Posterior cingulate gyrus (tissue), 11 donors: ENCODE data around the gene ALOX5.
"Not testable (repeated sequence)": the region's sequence is repeated elsewhere in the genome, so short reads cannot be mapped to it uniquely, and the experiment has no call there.

Source experiments
- DNase-seq, 10 donors: peaks; one replicate each; pipeline versions ENCODE4 v3.0.0 to v3.0.0-alpha.2; 2020 to 2021; ENCODE audit warnings: mixed read lengths in 3 of 10
- intact Hi-C: fragments of 100-400 bp; cut with DNase I; formaldehyde crosslinking; loops from one replicate; pipeline ENCODE4 v1.15.1; 2023

The ALOX5 gene

DNA sequence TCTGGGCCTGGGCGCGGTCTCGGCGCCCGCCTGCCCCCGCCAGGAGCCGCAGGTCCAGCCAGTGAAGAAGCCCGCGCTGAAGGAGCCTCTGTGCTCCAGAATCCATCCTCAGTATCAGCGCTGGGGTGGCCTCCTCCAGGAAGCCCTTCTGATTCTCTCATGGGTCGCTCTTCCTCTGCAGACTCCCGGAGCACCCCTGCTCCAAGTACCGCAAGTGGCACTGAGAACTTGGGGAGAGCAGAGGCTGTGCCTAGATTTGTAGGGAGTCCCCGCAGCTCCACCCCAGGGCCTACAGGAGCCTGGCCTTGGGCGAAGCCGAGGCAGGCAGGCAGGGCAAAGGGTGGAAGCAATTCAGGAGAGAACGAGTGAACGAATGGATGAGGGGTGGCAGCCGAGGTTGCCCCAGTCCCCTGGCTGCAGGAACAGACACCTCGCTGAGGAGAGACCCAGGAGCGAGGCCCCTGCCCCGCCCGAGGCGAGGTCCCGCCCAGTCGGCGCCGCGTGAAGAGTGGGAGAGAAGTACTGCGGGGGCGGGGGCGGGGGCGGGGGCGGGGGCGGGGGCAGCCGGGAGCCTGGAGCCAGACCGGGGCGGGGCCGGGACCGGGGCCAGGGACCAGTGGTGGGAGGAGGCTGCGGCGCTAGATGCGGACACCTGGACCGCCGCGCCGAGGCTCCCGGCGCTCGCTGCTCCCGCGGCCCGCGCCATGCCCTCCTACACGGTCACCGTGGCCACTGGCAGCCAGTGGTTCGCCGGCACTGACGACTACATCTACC, at the start of gene ALOX5:
Gene ALOX5 (plus strand): TSS at position 641 of the 774 bp plus-strand sequence. CDS start 64 bp downstream, at position 705.
- DNase-seq: peak in 5 of 10 donors; percentile 31 to 90 (median 77)
- intact Hi-C loops: no loop called here

DNA sequence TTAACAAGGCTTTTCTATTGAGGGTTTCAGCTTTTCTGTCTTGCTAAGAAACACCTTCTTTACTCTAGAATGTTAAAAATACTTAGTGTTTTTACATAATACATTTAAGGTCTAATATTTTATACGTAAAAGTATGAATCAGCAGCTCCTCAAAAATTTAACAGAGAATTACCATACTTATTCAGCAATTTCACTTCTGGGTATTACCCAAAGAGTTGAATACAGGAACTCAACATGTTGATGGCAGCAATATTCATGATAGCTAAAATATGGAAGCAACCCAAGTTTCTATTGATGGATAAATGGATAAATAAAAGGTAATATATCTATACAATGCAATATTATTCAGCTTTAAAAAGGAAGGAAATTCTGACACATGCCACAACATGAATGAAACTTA, 48.9 kb upstream of the ALOX5 start:
- no peak for DNase-seq
- intact Hi-C loops: no loop called here

DNA sequence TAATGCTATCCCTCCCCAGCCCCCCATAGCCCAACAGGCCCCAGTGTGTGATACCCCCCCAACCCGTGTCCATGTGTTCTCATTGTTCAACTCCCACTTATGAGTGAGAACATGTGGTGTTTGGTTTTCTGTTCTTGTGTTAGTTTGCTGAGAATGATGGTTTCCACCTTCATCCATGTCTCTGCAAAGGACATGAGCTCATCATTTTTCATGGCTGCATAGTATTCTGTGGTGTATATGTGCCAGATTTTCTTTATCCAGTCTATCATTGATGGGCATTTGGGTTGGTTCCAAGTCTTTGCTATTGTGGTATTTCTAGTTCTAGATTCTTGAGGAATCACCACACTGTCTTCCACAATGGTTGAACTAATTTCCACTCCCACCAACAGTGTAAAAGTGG, 47.2 kb upstream of the ALOX5 start:
- DNase-seq, intact Hi-C loops: not testable (repeated sequence)

DNA sequence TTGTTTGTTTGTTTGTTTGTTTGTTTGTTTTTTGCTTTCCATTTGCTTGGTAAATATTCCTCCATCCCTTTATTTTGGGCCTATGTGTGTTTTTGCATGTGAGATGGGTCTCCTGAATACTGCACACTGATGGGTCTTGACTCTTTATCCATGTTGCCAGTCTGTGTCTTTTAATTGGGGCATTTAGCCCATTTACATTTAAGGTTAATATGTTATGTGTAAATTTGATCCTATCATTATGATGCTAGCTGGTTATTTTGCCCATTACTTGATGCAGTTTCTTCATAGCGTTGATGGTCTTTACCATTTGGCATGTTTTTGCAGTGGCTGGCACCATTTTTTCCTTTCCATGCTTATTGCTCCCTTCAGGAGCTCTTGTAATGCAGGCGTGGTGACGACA, 42.2 kb upstream of the ALOX5 start:
- intact Hi-C loops: not testable (repeated sequence)

DNA sequence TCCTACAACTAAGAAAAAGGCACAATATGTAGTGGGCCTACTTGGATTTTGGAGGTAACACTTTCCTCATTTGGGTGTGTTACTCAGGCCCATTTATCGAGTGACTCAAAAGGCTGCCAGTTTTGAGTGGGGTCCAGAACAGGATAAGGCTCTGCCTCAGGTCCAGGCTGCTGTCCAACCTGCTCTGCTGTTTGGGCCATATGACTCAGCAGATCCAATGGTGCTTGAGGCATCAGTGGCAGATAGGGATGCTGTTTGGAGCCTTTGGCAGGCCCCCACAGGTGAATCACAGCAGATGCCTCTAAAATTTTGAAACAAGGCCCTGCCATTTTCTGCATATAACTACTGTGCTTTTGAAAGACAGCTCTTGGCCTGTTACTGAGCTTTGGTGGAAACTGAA, 34.1 kb upstream of the ALOX5 start:
- no peak for DNase-seq
- intact Hi-C loops: no loop called here

More for the DNA sequence above, 42.2 kb upstream of the ALOX5 start:
- DNase-seq: not testable (repeated sequence)

DNA sequence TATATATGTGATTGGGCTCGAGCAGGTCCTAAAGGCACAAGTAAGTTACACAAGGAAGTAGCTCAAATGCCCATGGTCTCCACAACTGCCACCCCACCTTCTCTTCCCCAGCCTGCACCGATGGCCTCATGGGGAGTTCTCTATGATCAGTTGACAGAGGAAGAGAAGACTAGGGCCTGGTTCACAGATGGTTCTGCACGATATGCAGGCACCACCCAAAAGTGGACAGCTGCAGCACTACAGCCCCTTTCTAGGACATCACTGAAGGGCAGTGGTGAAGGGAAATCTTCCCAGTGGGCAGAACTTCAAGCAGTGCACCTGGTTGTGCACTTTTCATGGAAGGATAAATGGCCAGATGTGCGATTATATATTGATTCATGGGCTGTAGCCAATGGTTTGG, 33.6 kb upstream of the ALOX5 start:
- intact Hi-C loops, DNase-seq: not testable (repeated sequence)

DNA sequence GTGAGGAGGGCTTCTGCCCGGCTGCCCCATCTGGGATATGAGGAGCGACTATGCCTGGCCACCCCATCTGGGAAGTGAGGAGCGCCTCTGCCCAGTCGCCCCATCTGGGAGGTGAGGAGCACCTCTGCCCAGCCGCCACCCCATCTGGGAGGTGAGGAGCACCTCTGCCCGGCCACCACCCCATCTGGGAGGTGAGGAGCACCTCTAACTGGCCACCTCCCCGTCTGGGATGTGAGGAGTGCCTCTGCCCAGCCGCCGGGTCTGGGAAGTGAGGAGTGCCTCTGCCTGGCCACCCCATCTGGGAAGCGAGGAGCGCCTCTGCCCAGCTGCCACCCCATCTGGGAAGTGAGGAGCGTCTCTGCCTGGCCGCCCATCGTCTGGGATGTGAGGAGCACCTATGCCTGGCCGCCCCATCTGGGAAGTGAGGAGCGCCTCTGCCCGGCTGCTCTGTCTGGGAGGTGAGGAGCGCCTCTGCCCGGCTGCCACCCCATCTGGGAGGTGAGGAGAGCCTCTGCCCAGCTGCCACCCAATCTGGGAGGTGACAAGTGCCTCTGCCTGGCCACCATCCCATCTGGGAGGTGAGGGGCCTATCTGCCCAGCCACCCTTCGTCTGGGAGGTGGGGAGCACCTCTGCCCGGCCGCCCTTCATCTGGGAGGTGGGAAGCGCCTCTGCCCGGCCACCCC, 27.2 kb upstream of the ALOX5 start:
- DNase-seq: peak in 2 of 10 donors; percentile 70 to 83
- intact Hi-C loops: not testable (repeated sequence)

DNA sequence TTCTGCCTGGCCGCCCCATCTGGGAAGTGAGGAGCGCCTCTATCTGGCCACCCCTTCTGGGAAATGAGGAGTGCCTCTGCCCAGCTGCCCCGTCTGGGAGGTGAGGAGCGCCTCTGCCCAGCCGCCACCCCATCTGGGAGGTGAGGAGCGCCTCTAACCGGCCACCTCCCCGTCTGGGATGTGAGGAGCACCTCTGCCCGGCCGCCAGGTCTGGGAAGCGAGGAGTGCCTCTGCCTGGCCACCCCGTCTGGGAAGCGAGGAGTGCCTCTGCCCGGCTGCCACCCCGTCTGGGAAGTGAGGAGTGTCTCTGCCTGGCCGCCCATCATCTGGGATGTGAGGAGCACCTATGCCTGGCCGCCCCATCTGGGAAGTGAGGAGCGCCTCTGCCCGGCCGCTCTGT, 26.6 kb upstream of the ALOX5 start:
- intact Hi-C loops: not testable (repeated sequence)
- peak in 1 of 10 donors; percentile 76 for DNase-seq

DNA sequence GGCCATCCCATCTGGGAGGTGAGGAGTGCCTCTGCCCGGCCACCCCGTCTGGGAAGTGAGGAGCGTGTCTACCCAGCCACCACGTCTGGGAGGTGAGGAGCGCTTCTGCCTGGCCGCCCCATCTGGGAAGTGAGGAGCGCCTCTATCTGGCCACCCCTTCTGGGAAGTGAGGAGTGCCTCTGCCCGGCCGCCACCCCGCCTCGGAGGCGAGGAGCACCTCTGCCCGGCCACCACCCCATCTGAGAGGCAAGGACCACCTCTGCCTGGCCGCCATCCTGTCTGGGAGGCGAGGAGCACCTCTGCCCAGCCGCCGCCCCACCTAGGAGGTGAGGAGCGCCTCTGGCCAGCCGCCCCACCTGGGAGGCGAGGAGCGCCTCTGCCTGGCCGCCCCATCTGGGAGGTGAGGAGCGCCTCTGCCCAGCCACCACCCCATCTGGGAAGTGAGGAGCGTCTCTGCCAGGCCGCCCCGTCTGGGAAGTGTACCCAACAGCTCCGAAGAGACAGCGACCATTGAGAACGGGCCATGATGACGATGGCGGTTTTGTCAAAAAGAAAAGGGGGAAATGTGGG, 25.7 kb upstream of the ALOX5 start:
- intact Hi-C loops: not testable (repeated sequence)
- peak in 2 of 10 donors; percentile 81 for DNase-seq

DNA sequence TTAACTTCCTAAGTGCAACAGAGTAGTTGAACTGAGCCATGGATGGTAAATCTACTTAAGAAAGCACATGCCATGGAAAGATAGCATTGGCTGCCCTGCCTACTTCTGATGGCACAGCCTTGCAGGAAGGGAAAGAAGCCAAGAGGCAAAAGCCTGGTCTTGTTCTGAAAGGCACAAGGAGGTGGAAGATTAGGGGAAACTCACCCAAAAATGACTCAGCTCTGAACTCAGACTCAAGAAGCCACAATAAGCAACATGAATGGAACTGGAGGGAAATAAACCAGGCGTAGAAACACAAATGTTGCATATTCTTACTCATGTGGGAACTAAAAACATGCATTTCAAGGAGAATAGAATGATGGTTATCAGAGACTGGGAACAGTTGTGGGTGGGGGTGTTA, 20.8 kb upstream of the ALOX5 start:
- intact Hi-C loops: no loop called here
- DNase-seq: no peak

DNA sequence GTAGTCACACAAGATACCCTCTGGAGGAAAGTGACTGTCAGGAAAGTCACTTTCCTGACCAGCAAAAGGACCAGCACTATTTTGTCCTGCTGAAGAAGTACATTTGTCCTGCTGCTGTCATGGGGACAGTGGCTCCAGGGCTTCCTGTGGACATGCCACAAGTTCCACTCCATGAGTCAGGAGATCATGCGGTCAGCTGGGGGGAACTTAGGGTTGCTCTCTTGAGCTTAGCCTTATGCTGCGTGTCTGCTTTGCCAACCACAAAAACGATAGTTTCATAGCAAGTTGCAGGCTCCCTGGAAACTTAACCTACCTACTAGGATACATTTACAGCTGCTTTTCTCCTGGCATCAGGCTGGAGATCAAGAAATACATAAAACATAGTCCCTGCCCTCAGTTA, 19.8 kb upstream of the ALOX5 start:
- peak in 2 of 10 donors; percentile 35 to 85 for DNase-seq
- intact Hi-C loops: no loop called here

DNA sequence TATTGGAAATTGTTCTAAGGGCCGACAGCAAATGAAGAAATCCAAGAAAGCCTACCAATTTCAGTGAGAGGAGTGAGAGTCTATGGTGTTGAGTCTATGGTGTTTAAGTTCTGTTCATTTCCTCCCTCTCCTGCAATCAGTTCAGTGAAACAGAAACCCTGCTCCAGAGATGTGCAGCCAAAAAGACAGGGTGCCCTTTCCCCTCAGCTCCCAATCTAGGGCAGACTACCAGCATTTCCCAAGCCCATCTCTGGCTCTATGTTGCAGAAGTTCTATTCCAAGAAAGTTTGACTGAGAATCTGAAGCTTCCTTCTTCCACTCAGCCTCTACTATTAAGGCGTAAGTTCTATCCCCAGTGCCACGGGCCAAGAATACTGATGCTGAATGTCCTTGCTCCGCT, 18.5 kb upstream of the ALOX5 start:
- no peak for DNase-seq
- intact Hi-C loops: no loop called here

DNA sequence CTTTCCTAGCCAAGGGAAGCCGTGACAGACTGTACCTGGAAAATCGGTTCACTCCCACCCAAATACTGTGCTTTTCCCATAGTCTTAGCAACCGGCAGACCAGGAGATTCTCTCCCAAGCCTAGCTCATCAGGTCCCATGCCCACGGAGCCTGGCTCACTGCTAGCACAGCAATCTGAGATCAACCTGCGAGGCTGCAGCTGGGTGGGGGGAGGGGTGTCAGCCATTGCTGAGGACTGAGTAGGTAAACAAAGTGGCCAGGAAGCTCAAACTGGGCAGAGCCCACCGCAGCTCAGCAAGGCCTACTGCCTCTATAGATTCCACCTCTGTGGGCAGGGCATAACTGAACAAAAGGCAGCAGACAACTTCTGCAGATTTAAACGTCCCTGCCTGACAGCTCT, 15.1 kb upstream of the ALOX5 start:
- DNase-seq, intact Hi-C loops: not testable (repeated sequence)

DNA sequence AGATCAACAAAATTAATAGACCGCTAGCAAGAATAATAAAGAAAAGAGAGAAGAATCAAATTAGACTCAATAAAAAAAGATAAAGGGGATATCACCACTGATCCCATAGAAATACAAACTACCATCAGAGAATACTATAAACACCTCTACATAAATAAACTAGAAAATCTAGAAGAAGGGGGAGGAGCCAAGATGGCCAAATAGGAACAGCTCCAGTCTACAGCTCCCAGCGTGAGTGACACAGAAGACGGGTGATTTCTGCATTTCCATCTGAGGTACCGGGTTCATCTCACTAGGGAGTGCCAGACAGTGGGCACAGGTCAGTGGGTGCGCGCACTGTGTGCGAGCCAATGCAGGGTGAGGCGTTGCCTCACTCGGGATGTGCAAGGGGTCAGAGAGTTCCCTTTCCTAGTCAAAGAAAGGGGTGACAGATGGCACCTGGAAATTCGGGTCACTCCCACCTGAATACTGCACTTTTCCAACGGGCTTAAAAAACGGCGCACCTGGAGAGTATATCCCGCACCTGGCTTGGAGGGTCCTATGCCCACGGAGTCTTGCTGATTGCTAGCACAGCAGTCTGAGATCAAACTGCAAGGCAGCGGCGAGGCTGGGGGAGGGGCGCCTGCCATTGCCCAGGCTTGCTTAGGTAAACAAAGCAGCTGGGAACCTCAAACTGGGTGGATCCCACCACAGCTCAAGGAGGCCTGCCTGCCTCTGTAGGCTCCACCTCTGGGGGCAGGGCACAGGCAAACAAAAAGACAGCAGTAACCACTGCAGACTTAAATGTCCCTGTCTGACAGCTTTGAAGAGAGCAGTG, 11.8 kb upstream of the ALOX5 start:
- DNase-seq, intact Hi-C loops: not testable (repeated sequence)

DNA sequence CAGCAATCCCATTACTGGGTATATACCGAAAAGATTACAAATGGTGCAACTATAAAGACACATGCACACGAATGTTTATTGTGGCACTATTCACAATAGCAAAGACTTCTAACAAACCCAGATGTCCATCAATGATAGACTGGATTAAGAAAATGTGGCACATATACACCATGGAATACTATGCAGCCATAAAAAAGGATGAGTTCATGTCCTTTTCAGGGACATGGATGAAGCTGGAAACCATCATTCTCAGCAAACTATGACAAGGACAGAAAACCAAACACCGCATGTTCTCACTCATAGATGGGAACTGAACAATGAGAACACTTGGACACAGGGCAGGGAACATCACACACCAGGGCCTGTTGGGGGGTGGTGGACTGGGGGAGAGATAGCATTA, 6.4 kb upstream of the ALOX5 start:
- intact Hi-C loops, DNase-seq: not testable (repeated sequence)

DNA sequence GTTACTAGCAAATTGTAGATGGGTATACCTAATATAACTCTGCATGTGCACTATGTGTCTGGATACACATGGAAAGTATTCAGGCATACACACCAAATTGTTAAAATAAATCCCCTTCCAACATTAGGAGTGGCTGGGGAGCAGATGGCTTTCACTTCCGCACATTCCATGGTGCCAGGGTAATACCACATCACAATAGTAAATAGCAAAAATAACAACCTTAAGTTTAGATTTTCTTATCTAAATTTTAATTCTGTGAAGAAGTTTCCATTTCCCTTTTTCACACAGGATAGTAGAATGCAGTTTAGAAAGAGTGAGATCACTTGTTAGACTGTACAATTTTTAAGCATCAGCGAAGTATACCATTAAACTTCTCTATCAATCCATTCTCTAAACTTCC, 5.8 kb upstream of the ALOX5 start:
- intact Hi-C loops: no loop called here
- no peak for DNase-seq

DNA sequence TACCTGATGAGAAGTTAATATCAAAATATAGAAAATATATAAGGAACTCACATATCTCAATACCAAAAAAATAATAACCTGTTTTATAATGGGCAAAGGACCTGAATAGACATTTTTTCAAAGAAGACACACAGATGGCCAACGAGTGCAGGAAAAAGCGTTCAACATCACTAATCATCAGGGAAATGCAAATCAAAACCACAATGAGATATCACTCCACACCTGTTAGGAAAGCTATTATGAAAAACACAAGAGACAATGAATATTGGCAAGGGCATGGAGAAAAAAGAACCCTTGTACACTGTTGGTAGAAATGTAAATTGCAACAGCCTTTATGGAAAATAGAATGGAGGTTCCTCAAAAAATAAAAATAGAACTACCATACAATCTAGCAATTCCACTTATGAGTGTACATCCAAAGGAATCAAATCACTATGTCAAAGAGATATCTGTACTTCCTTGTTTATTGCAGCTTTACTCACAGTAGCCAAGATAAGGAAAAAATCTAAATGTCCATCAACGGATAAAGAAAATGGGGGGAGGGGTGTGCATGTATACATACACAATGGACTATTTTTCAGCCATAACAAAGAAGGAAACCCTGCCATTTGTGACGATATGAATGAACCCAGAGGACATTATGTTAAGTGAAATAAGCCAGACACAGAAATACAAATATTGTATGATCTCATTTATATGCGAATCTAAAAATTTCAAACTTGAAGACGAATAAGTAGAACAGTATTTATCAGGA, 3.6 kb upstream of the ALOX5 start:
- DNase-seq: no peak
- intact Hi-C loops: no loop called here

DNA sequence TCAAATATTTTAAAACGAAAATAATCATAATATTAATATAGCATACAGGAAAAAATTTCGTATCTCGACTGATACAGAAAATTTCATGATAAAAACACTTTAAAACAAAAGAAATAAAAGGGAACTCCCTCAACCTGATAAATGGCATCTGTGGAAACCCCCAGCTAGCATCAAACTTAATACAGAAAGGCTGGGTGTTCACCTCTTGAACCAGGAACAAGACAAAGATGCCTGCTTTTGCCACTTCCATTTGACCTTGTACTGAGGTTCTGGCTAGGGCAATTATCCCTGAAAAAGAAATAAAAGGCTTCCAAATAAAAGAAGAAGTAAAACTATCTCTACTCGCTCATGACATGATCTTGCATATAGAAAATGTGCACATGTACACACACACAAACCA, 2.5 kb upstream of the ALOX5 start:
- intact Hi-C loops: no loop called here
- no peak for DNase-seq

DNA sequence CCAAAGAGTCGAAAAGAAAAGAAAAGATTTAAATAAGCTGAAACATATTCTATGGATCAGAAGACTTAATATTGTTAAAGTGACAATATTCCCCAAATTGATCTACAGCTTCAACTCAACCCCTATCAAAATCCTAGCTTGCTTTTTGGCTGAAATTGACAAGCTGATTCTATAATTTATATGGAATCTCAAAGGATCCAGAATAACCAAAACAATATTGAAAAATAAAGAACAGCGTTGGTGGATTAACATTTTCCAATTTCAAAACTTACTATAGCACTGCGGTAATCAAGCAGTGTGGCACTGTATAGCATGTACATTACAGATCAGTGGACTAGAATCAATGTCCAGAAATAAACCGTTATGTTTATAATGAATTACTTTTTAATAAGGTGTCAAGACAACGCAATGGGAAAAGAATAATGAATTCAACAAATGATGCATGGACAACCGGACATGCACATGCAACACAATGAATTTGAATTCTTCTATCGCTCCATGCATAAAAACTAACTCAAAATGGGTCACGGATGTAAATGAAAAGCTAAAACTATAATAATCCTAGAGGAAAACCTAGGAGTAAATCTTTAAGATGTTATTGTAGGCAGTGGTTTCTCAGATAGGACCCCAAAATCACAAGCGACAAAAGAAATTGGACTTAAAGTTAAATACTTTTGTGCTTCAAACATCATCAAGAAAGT, 1.6 kb upstream of the ALOX5 start:
- intact Hi-C loops: no loop called here
- no peak for DNase-seq
